ENCODE data around the gene TBXAS1. TPM values are rescaled to one million over a fixed set of nuclear protein-coding genes. Genes with fewer than 3 reads are reported as not detected.

TBXAS1 gene
- total RNA-seq, 2 donors from 2014 or later, result 19.3 to 44.1 TPM

GRCh38 chr7:139887992-139888481, 59.0 kb downstream of the TBXAS1 start:
- DNase-seq (ENCODE audit: low spot score), result no peak
- H3K27ac ChIP-seq, result no peak overlapping the region
- no peak overlapping the region for H3K4me3 ChIP-seq
- H3K9me3 ChIP-seq, result no peaks in the 10 kb centered on the region
- TF ChIP-seq POLR2A (IDR thresholded peaks at IDR 0.05) (no peak), CTCF (IDR thresholded peaks at IDR 0.05) (no peak)
- H3K36me3 ChIP-seq, result no peaks in the 10 kb centered on the region
- WGBS, result 80% methylated on average over 5 of the region's 5 CpGs
- intact Hi-C loops (cut with DNase I), result no loop called here
- H3K4me1 ChIP-seq (replicated peaks), result no peaks in the 10 kb centered on the region
- H3K27me3 ChIP-seq (replicated peaks; ENCODE audit: insufficient read depth), result no peaks in the 10 kb centered on the region

- intact Hi-C loops (cut with DNase I), result no loop called here
- Histone ChIP-seq H3K4me3 (no peak overlapping the region), H3K27ac (no peak overlapping the region), H3K27me3 (replicated peaks; ENCODE audit: insufficient read depth) (no peaks in the 10 kb centered on the region), H3K9me3 (no peaks in the 10 kb centered on the region), H3K36me3 (no peaks in the 10 kb centered on the region), H3K4me1 (replicated peaks) (no peaks in the 10 kb centered on the region)
- TF ChIP-seq POLR2A (IDR thresholded peaks at IDR 0.05) (no peak), CTCF (IDR thresholded peaks at IDR 0.05) (no peak), POLR2AphosphoS5 (IDR thresholded peaks at IDR 0.05) (no peak)
- no peak for DNase-seq (ENCODE audit: low spot score)
- WGBS, result 91% methylated on average over 5 of the region's 5 CpGs
Observed at GRCh38 chr7:139889186-139889871, 60.3 kb downstream of the TBXAS1 start.

- no peak for DNase-seq (ENCODE audit: low spot score)
- intact Hi-C loops (cut with DNase I), result no loop called here
- whole genome bisulfite sequencing, result 55% methylated on average over 1 of the region's 1 CpG
- H3K4me3 ChIP-seq, result no peak overlapping the region
- no peaks in the 10 kb centered on the region for H3K27me3 ChIP-seq (replicated peaks; ENCODE audit: insufficient read depth)
- H3K27ac ChIP-seq, result no peak overlapping the region
- no peaks in the 10 kb centered on the region for H3K4me1 ChIP-seq (replicated peaks)
- no peak for TF ChIP-seq CTCF (IDR thresholded peaks at IDR 0.05)
- TF ChIP-seq POLR2AphosphoS5 (IDR thresholded peaks at IDR 0.05), result no peak
- TF ChIP-seq POLR2A (IDR thresholded peaks at IDR 0.05), result no peak
- no peaks in the 10 kb centered on the region for H3K36me3 ChIP-seq
- no peaks in the 10 kb centered on the region for H3K9me3 ChIP-seq
Observed at GRCh38 chr7:139893461-139893860, 64.4 kb downstream of the TBXAS1 start.

GRCh38 chr7:139893999-139894398, 64.9 kb downstream of the TBXAS1 start:
- H3K4me3 ChIP-seq, result no peak overlapping the region
- TF ChIP-seq POLR2AphosphoS5 (IDR thresholded peaks at IDR 0.05) (no peak), POLR2A (IDR thresholded peaks at IDR 0.05) (no peak), CTCF (IDR thresholded peaks at IDR 0.05) (no peak)

More at GRCh38 chr7:139893999-139894398, 64.9 kb downstream of the TBXAS1 start:
- Histone ChIP-seq H3K27ac (no peak overlapping the region), H3K36me3 (no peaks in the 10 kb centered on the region), H3K27me3 (replicated peaks; ENCODE audit: insufficient read depth) (no peaks in the 10 kb centered on the region), H3K9me3 (no peaks in the 10 kb centered on the region), H3K4me1 (replicated peaks) (no peaks in the 10 kb centered on the region)
- DNase-seq (ENCODE audit: low spot score), result no peak
- intact Hi-C loops (cut with DNase I), result no loop called here
- WGBS, result 89% methylated on average over 4 of the region's 4 CpGs
